ENCODE measurements around the gene ALDH1A1.

ALDH1A1 gene

DNA sequence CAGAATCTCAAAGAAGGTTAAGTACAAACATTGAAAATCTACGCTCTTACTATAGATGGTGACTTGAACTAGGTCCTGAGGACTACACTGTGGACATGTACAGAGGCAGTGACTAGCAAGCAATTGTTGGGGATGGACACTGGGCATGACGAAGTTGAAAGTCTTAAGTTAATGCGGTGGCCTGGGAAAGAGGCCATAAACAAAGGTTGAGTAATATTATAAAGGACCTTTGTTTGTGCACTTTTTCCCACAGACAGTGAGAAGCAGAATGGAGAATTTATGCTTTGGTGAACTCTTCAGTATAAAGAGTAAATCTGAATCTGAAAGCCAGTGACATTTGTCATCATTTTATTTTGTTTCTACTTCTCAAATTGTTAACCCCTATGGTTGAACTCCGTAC, 15.3 kb downstream of the ALDH1A1 start:
- DNase-seq, result no peak

GRCh38 chr9:72936679-72937078, 16.2 kb downstream of the ALDH1A1 start:
- DNase-seq, result no peak

GRCh38 chr9:72936266-72936665, 16.6 kb downstream of the ALDH1A1 start:
- no peak for DNase-seq

DNA sequence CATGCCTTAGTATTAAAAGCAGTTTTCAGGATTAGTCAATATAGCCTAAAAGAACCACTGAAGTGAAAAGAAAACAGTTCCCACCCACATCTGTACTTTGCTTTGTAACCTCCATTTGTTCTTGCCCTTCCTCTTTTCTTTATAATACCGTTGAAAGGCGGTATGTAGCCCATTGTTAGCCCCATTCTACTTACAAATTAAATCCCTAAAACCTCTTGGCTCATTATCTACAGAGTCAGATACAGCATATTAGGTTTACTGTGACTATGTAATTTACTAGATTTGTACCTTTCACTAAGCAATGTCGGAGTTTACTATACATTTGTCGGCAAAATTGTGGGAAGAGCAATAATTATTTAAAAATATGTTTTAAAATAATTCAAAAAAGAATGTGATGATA, 17.3 kb downstream of the ALDH1A1 start:
- no peak for DNase-seq

- no peak for DNase-seq
Observed at GRCh38 chr9:72933730-72934665, 18.9 kb downstream of the ALDH1A1 start.

GRCh38 chr9:72932619-72933018, 20.2 kb downstream of the ALDH1A1 start:
- no peak for DNase-seq

GRCh38 chr9:72931897-72932296, 21.0 kb downstream of the ALDH1A1 start:
- DNase-seq, result no peak

GRCh38 chr9:72931437-72931836, 21.4 kb downstream of the ALDH1A1 start:
- no peak for DNase-seq

GRCh38 chr9:72930828-72931227, 22.0 kb downstream of the ALDH1A1 start:
- no peak for DNase-seq

DNA sequence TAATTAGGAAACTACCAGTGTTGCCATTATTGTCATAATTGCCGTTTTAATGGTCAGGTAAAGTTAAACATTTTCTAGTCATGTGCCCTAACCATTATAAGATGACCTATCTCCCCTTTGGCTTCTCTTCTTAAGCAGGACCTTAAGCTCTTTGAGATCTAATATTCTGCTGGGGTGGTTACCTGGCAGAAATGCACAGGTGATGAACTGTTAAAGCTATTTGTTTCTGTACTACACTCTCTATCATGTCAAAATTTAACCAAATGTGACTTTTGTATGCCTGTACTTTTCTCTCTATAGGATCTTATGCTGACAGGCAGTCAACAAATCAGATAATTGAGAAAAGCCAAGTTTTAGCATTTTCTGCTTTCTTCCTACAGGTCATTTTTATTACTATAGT, 23.3 kb downstream of the ALDH1A1 start:
- no peak for DNase-seq

- DNase-seq, result no peak
Observed at GRCh38 chr9:72928042-72928507, 24.8 kb downstream of the ALDH1A1 start.

DNA sequence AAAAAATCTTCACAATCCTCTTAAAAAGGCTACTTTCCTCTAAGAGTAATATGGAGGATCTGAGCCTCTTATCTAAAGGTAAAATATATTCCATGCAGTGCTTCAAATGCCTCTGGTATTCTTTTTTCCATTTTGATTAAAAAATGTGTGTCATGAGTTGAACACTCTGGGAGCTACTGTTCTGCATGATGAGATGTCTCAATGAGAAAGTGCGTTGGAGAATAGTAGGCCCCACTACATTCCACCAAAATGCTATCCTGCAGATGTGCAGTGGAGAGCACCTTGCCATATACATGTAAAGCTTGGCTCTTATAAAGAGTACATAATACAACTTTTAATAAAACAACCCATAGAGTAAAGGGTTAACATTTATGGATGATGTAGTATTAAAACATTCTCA, 26.3 kb downstream of the ALDH1A1 start:
- DNase-seq, result no peak

DNA sequence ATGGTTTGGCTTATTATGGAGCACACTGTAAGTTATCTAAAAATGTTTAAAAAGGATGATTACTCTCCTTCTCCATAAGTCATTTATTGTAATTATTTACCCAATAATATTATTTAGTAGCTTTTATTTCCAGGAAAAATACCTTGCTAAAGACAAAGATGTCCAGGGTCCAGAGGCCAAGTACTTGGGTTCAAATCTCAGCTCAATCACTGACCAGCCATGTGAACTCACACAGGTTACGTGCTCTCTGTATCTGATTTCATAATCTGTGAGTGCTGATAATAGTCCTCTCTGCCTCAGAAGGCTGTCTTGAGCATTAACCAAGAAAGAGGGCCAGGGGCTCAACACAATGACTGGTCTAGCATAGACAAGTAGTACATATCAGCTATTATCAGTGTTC, 27.0 kb downstream of the ALDH1A1 start:
- no peak for DNase-seq

DNA sequence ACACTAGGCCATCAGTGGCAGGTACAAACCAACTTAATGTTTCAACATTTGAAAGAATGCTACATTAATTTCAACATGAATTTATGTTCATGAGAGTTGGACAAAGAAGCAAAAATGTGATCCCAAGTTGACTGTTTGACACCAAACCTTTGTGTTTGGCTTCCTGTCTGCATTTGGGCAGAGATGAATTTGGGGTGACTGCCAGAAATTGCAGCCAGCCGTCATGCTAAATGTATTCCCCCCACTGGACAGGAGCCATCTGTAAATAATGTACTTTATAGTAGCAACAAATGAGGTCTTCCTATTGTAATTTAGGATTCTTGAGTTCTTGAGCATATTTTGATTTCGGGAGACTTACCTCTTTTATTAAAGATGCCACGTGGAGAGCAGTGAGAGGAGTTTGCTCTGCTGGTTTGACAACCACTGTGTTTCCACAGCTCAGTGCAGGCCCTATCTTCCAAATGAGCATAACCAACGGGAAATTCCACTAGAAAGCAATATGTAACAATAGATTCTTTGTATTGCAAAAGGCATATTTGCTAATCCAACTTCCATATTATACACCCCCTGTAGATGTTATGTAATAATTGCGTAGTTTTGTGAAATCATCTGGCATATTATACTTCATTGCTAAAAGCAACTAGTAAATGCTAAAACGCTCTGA, 27.6 kb downstream of the ALDH1A1 start:
- no peak for DNase-seq

- DNase-seq, result no peak
Observed at GRCh38 chr9:72924154-72924790, 28.6 kb downstream of the ALDH1A1 start.

DNA sequence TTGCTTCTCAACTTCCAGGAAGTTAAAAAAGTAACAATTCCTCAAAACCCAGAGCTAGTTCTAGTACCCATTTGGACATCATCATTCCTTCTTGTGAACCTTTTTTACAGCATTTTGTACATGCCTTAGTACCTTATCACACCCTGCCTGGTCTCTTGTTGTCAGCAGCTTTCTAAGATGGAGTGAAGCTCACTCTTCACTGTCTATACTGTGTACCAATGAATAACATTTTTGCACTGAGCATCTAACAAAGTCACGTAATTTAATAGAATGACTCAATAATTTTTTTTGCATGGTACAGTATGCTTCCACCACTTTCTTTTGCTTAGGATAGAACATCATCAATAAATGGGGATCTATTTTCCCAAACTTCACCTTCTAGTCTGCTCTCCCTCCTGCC, 29.8 kb downstream of the ALDH1A1 start:
- DNase-seq, result no peak

DNA sequence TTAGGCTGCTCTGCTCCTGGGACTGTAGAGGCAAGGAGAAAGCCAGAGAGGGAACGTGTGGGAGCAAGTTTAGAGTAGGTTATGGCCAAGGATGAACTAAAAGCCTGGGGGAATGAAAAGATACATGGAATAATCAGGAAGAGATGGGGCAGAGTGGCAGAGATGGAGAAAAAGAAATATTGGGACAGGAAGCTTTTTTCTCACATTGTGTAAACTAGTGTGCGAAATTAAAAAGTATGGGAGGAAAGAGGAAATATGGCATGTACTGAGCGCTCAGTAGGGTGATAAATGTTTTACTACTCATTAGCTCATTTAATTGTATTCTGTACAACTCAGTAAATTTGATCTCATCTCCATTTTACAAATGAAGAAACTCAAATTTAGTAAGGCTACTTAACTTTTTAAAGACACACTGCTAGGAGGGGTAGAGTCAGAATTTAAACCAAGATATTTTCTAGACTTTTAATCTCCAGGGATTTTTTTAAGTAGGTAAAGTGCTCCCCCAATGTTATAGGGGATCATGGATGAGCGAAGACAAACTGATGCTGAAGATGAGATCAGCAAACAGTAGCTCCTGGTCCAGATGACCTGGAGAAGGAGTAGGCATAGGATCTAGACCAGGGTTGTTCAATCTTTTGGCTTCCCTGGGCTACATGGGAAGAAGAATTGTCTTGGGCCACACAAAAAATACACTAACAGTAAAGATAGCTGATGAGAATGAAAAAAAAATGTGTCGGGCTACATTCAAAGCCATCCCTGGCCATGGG, 30.8 kb downstream of the ALDH1A1 start:
- no peak for DNase-seq

- DNase-seq, result no peak
Observed at GRCh38 chr9:72919246-72919945, 33.5 kb downstream of the ALDH1A1 start.

GRCh38 chr9:72917892-72918509, 34.9 kb downstream of the ALDH1A1 start:
- DNase-seq, result no peak

- DNase-seq, result no peak
Observed at GRCh38 chr9:72915659-72916058, 37.2 kb downstream of the ALDH1A1 start.

- DNase-seq, result no peak
Observed at GRCh38 chr9:72914750-72915149, 38.1 kb downstream of the ALDH1A1 start.

Data from DMS153 (cell line).